Activated naive CD8-positive, alpha-beta T cell treated with anti-CD3 and anti-CD28 coated beads, Interleukin-2, amount 50 U/mL, for 24 hours (primary cell): ENCODE data around the gene METTL14.
"Not testable (repeated sequence)": the region's sequence is repeated elsewhere in the genome, so short reads cannot be mapped to it uniquely, and the experiment has no call there.

Source experiments
- ATAC-seq: fragments of 150-1000 bp; cut with Tn5 transposase; one replicate; pipeline ENCODE4 v1.10.0; 2021
- DNase-seq: peaks from one replicate; pipeline ENCODE4 v3.0.0; 2021
- H3K27ac Mint-ChIP-seq: one replicate; pipeline ENCODE4 v1.8.0; 2021; ENCODE audit warnings: mild to moderate bottlenecking, mixed read lengths
- H3K27me3 Mint-ChIP-seq: one replicate; pipeline ENCODE4 v1.8.0; 2021; ENCODE audit warnings: mixed read lengths
- H3K36me3 Mint-ChIP-seq: one replicate; pipeline ENCODE4 v1.8.0; 2021; ENCODE audit warnings: low read depth, mixed read lengths
- H3K4me1 Mint-ChIP-seq: one replicate; pipeline ENCODE4 v1.8.0; 2021; ENCODE audit warnings: mixed read lengths
- H3K4me3 Mint-ChIP-seq: one replicate; pipeline ENCODE4 v1.8.0; 2021; ENCODE audit warnings: mild to moderate bottlenecking, moderate library complexity, mixed read lengths
- H3K9me3 Mint-ChIP-seq: one replicate; pipeline ENCODE4 v1.8.0; 2021; ENCODE audit warnings: mixed read lengths

Gene METTL14

DNA sequence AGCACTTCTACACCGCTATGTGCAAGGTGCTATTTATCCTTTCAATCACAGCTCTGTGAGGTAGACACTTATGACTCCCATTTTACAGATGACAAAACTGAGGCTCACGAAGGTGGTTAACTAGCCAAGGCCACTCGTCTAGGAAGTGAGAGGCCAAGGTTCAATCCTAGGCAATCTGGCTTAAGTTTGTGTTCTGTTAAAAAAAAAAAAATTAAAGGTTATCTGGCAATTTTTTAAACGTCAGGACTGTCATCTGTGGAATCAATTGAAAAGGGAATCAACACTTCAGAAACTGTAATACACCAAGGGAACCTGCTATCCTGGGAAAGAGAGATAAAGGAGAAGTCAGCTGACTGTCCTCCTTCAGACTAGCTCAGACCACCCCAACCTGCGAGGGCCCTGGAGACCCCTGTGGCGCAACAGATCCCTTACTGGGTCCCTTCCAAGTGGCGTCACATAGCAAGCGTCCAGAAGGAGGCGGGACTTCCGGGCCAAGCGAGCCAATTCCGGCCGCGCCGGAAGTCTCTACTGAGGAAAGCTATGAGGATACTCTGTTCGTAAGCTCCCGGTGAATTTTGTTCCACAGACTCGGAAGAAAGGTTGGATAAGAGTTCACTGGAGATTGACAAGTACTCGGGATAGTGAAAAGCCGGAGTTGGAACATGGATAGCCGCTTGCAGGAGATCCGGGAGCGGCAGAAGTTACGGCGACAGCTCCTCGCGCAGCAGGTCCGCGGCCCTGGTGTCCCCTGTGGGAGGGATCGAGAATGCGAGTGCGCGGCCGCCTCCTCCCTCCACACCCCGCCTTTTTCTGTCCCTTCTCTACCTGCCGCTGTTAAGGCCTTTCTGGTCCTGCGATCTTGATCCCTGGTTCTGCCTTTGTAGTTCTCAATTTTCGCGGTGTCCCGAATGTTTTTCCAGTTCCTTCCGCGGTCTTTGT, at the start of gene METTL14:
Gene METTL14 (plus strand): TSS at position 520 of the 939 bp plus-strand sequence. CDS start 143 bp downstream, at position 663.
- ATAC-seq (peak; percentile 99), DNase-seq (peak; percentile 91)
- peaks cover 8% of the 10 kb centered on the region for H3K36me3 Mint-ChIP-seq
- H3K4me3 Mint-ChIP-seq = peak within 1 kb of the TSS; percentile 99
- no peaks in the 10 kb centered on the region for H3K27me3 Mint-ChIP-seq
- H3K27ac Mint-ChIP-seq = peak within 1 kb of the TSS; percentile 92
- peaks cover 27% of the 10 kb centered on the region for H3K4me1 Mint-ChIP-seq
- no peaks in the 10 kb centered on the region for H3K9me3 Mint-ChIP-seq

GRCh38 chr4:118636126-118636525, 49.1 kb upstream of the METTL14 start:
- H3K9me3 Mint-ChIP-seq, H3K27ac Mint-ChIP-seq, H3K4me1 Mint-ChIP-seq, DNase-seq, H3K27me3 Mint-ChIP-seq, ATAC-seq, H3K4me3 Mint-ChIP-seq: not testable (repeated sequence)
- H3K36me3 Mint-ChIP-seq = peaks cover 12% of the 10 kb centered on the region

- H3K27me3 Mint-ChIP-seq, H3K4me1 Mint-ChIP-seq, H3K9me3 Mint-ChIP-seq, H3K36me3 Mint-ChIP-seq, ATAC-seq, H3K4me3 Mint-ChIP-seq, H3K27ac Mint-ChIP-seq: not testable (repeated sequence)
- peak; percentile 30 for DNase-seq
Measured at GRCh38 chr4:118664665-118665064, 20.5 kb upstream of the METTL14 start.

DNA sequence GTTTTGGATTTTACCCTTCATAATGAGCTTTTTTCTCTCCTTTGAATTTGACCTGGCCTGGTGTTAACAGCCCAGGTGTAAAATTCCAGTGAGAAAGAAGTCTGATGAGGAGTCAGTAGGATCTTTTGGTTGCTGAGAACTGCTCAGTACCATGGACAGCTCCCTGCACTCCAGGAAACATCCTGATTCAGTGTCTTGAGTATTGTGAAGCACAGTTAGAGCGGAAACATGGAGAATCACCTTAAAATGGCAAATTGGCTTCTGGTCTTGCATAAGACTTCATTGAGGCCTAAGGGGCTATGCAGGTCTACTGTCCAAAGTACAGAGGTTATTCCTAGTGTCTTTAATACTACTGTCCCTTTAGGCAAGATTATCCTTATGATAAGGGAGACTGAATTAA, 16.0 kb upstream of the METTL14 start:
- ATAC-seq, H3K4me1 Mint-ChIP-seq, H3K27ac Mint-ChIP-seq, H3K9me3 Mint-ChIP-seq, H3K4me3 Mint-ChIP-seq, H3K36me3 Mint-ChIP-seq, H3K27me3 Mint-ChIP-seq: not testable (repeated sequence)
- DNase-seq = peak; percentile 39

GRCh38 chr4:118670968-118671367, 14.2 kb upstream of the METTL14 start:
- DNase-seq, H3K36me3 Mint-ChIP-seq, H3K27ac Mint-ChIP-seq, H3K4me3 Mint-ChIP-seq, H3K4me1 Mint-ChIP-seq, ATAC-seq, H3K9me3 Mint-ChIP-seq, H3K27me3 Mint-ChIP-seq: not testable (repeated sequence)

DNA sequence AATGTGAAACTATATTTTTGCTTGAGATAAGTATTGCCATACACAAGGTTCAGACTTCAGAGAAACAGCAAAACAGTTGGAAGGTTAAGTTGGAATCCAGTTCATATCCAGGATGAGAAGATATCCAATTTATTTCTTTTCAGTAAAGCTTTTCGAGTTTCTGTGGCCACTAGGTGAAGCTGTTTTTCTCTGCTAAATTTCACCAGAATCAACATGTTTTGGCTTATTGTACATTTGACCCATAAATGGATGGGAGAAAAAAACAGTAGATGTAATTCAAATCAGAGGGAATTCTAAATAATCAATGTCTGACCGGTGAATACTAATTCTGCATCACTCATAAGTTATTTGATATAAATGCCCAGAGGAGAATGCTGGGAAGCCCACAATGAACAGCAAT, 9.1 kb upstream of the METTL14 start:
- H3K27ac Mint-ChIP-seq = no peak overlapping the region
- DNase-seq (no peak), ATAC-seq (no peak)
- no peaks in the 10 kb centered on the region for H3K27me3 Mint-ChIP-seq
- H3K9me3 Mint-ChIP-seq = no peaks in the 10 kb centered on the region
- no peaks in the 10 kb centered on the region for H3K36me3 Mint-ChIP-seq
- H3K4me1 Mint-ChIP-seq = no peaks in the 10 kb centered on the region
- H3K4me3 Mint-ChIP-seq = no peak overlapping the region

- DNase-seq (no peak), ATAC-seq (no peak)
- no peak overlapping the region for H3K4me3 Mint-ChIP-seq
- H3K27me3 Mint-ChIP-seq = no peaks in the 10 kb centered on the region
- H3K27ac Mint-ChIP-seq = no peak overlapping the region
- no peaks in the 10 kb centered on the region for H3K36me3 Mint-ChIP-seq
- no peaks in the 10 kb centered on the region for H3K9me3 Mint-ChIP-seq
- peaks cover 10% of the 10 kb centered on the region for H3K4me1 Mint-ChIP-seq
Measured at GRCh38 chr4:118680808-118681207, 4.4 kb upstream of the METTL14 start.

GRCh38 chr4:118682928-118683327, 2.3 kb upstream of the METTL14 start:
- no peak for DNase-seq

DNA sequence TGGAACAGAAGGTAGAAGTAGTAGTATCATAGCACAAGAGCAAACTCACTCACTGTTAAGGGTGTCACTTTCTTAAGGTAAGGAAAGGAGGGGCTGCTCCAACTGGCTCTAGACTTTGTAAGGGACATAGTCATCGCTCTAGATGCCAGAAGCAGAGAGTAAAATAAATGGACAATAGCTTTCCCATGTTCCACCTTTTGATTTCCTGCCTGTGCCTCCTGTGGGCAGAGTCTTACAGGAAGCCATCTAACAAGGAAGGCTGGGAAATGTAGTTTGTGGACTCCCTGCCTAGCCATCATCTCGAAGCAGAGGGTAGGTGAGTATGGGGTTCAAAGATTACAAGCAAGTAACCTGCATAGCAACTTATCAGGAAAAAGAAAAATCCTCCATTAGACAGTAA, 1.7 kb upstream of the METTL14 start:
- Mint-ChIP-seq H3K27ac (no peak overlapping the region), H3K4me3 (no peak overlapping the region), H3K27me3 (no peaks in the 10 kb centered on the region), H3K9me3 (no peaks in the 10 kb centered on the region), H3K36me3 (no peaks in the 10 kb centered on the region), H3K4me1 (peaks cover 27% of the 10 kb centered on the region)
- ATAC-seq (no peak), DNase-seq (no peak)

More at GRCh38 chr4:118682928-118683327, 2.3 kb upstream of the METTL14 start:
- Mint-ChIP-seq H3K4me3 (no peak overlapping the region), H3K27me3 (no peaks in the 10 kb centered on the region), H3K27ac (no peak overlapping the region), H3K9me3 (no peaks in the 10 kb centered on the region), H3K36me3 (no peaks in the 10 kb centered on the region), H3K4me1 (peaks cover 27% of the 10 kb centered on the region)
- no peak for ATAC-seq

DNA sequence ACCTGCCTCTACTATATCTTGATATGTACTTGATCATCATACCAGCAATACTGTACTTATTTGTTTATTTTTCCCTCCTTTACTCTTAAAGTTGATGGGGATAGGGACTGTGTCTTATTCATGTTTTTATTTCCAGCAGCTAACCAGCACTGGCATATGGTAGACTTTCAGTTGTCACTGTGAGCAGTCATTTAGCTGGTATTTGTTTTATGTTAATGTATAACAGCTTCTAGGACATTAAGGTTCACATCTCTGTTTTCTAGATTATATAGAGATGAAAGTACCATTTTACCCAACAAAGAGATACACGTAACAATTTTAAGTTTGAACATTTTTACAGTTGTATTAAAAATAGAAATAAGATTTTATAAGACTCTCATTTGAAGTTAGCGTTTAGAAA, 17.9 kb downstream of the METTL14 start:
- DNase-seq (no peak), ATAC-seq (no peak)
- H3K4me3 Mint-ChIP-seq = no peak overlapping the region
- no peak overlapping the region for H3K27ac Mint-ChIP-seq
- H3K27me3 Mint-ChIP-seq = no peaks in the 10 kb centered on the region
- peaks cover 42% of the 10 kb centered on the region for H3K36me3 Mint-ChIP-seq
- H3K9me3 Mint-ChIP-seq = no peaks in the 10 kb centered on the region
- no peaks in the 10 kb centered on the region for H3K4me1 Mint-ChIP-seq

DNA sequence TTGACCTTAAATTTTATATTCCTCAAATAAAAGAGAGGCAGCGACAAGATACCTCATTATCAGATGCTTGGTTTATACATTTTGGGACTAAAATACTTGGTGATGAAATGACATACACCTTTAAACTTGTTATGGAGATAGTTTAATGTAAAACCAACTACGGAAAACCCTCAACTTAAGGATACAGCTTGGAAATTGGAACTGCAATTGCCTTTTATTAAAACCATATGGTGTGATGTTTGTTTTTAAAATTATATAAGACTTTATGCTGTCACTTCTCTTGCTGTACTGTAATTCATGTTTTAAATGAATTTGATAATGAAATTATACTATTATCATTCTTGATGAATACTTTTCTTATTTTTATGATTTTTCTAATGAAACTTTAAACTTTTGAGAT, 25.9 kb downstream of the METTL14 start:
- Mint-ChIP-seq H3K27me3 (no peaks in the 10 kb centered on the region), H3K27ac (no peak overlapping the region), H3K9me3 (no peaks in the 10 kb centered on the region), H3K4me3 (no peak overlapping the region), H3K36me3 (peaks cover 42% of the 10 kb centered on the region), H3K4me1 (peaks cover 17% of the 10 kb centered on the region)
- no peak for ATAC-seq
- DNase-seq = no peak

DNA sequence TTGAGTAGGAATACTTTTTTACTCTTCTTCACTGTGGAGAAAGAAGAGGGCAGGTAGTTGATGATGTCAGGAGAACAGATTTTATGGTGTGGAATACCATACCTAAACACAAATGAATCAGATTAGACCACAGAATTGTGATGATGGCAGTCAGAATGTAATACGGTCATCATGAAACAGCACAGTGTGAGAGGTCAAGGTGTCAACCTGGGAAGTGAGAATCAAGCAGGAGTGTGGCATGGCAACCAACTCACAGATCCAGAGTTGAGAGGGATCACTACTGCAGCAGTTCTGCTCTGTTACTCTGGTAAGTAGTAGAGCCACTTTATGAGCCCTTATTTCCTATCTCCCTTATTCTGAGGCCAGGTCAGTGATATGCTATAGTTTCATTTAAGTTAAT, 27.7 kb downstream of the METTL14 start:
- H3K9me3 Mint-ChIP-seq = no peaks in the 10 kb centered on the region
- peaks cover 17% of the 10 kb centered on the region for H3K4me1 Mint-ChIP-seq
- ATAC-seq = peak; percentile 75
- no peak overlapping the region for H3K27ac Mint-ChIP-seq
- no peaks in the 10 kb centered on the region for H3K27me3 Mint-ChIP-seq
- H3K4me3 Mint-ChIP-seq = no peak overlapping the region
- peaks cover 36% of the 10 kb centered on the region for H3K36me3 Mint-ChIP-seq
- no peak for DNase-seq

- Mint-ChIP-seq H3K27me3 (no peaks in the 10 kb centered on the region), H3K9me3 (no peaks in the 10 kb centered on the region), H3K4me1 (peaks cover 17% of the 10 kb centered on the region), H3K36me3 (peaks cover 30% of the 10 kb centered on the region), H3K4me3 (no peak overlapping the region), H3K27ac (no peak overlapping the region)
- ATAC-seq = no peak
- DNase-seq = no peak
Measured at GRCh38 chr4:118714682-118715081, 29.5 kb downstream of the METTL14 start.

GRCh38 chr4:118716304-118716703, 31.1 kb downstream of the METTL14 start:
- Mint-ChIP-seq H3K9me3 (no peaks in the 10 kb centered on the region), H3K36me3 (peaks cover 23% of the 10 kb centered on the region), H3K4me3 (no peak overlapping the region)

GRCh38 chr4:118718511-118719170, 33.4 kb downstream of the METTL14 start:
- Mint-ChIP-seq H3K4me3 (no peak overlapping the region), H3K36me3 (peaks cover 17% of the 10 kb centered on the region), H3K27ac (no peak overlapping the region), H3K4me1 (no peaks in the 10 kb centered on the region), H3K9me3 (no peaks in the 10 kb centered on the region), H3K27me3 (no peaks in the 10 kb centered on the region)
- no peak for DNase-seq
- ATAC-seq = no peak

More at GRCh38 chr4:118716304-118716703, 31.1 kb downstream of the METTL14 start:
- no peak for DNase-seq
- peaks cover 17% of the 10 kb centered on the region for H3K4me1 Mint-ChIP-seq
- no peak overlapping the region for H3K27ac Mint-ChIP-seq
- ATAC-seq = no peak
- H3K27me3 Mint-ChIP-seq = no peaks in the 10 kb centered on the region
